GM10266 (cell line): Measurements from ENCODE around the gene LAMA2.

Experiments used
- DNase-seq: peaks from one replicate; pipeline ENCODE4 v3.0.0; 2012; ENCODE audit errors: extremely low spot score
- TF ChIP-seq, protein P1 (sequence below): IDR thresholded peaks from 2 replicates; pipeline ENCODE4 v1.5.1; 2012; ENCODE audit warnings: mild to moderate bottlenecking, low read depth; ENCODE audit not compliant: control insufficient read depth, insufficient read depth; ENCODE audit errors: missing control alignments

LAMA2 gene

DNA sequence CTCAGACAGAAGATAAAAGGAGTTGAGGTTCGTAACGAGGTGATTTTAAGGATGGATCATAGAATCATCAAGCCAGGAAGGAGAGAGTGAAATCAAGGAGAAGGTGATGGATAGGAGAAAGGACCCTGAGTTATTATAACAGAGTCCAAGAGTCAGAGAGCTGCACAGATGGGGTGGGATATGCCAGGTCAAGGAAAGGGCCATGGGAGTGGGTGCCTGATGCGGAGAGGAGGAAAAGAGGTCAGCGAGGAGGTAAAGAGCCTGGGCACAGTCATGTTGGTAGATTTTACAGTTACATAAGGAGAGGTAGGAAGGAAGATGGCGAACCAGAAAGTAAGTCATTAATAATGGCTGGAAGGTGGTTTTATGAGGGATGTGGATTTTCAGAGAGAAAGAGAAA, 114.9 kb downstream of the LAMA2 start:
- TF ChIP-seq, protein P1, sequence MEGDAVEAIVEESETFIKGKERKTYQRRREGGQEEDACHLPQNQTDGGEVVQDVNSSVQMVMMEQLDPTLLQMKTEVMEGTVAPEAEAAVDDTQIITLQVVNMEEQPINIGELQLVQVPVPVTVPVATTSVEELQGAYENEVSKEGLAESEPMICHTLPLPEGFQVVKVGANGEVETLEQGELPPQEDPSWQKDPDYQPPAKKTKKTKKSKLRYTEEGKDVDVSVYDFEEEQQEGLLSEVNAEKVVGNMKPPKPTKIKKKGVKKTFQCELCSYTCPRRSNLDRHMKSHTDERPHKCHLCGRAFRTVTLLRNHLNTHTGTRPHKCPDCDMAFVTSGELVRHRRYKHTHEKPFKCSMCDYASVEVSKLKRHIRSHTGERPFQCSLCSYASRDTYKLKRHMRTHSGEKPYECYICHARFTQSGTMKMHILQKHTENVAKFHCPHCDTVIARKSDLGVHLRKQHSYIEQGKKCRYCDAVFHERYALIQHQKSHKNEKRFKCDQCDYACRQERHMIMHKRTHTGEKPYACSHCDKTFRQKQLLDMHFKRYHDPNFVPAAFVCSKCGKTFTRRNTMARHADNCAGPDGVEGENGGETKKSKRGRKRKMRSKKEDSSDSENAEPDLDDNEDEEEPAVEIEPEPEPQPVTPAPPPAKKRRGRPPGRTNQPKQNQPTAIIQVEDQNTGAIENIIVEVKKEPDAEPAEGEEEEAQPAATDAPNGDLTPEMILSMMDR, result no peak
- DNase-seq, result no peak

- TF ChIP-seq, protein P1, result no peak
- no peak for DNase-seq
Observed at GRCh38 chr6:129006724-129007514, 124.0 kb downstream of the LAMA2 start.

GRCh38 chr6:129007701-129008373, 124.9 kb downstream of the LAMA2 start:
- DNase-seq, result no peak
- TF ChIP-seq, protein P1, result no peak

- no peak for DNase-seq
- TF ChIP-seq, protein P1, result no peak
Observed at GRCh38 chr6:129008591-129008990, 125.7 kb downstream of the LAMA2 start.

DNA sequence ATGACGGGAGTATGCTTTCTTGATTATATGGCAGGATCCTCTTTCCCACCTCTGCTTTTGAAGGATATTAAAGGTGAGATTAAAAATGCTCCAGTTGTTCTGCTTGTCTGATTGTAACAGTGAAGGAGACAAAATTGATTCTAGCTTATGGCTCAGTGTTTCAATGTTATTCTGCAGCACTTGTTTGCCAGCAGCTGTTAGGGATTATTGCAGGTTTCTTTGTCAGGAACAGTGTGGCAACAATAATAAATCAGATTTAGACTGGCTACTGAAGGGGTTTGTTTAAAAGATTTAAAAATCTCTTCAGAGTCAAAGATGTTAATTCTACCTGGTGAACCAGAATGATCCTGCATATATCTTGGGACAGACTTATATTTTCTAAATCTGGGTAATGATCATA, 126.9 kb downstream of the LAMA2 start:
- TF ChIP-seq, protein P1, result no peak
- no peak for DNase-seq

GRCh38 chr6:129014302-129014701, 131.4 kb downstream of the LAMA2 start:
- no peak for DNase-seq
- TF ChIP-seq, protein P1, result no peak

- no peak for DNase-seq
- TF ChIP-seq, protein P1, result no peak
Observed at GRCh38 chr6:129015721-129016120, 132.8 kb downstream of the LAMA2 start.
